Esophagus squamous epithelium (tissue), 5 donors: ENCODE results near the gene TAF1. TPM values are rescaled to one million over a fixed set of nuclear protein-coding genes. Genes with fewer than 3 reads are reported as not detected.

Experiments used
- DNase-seq: peaks from one replicate; lab custom pipeline; 2025; lab: John Stamatoyannopoulos, UW
- H3K27ac ChIP-seq, 4 donors: fragments of 200-600 bp; sonication (generic); one replicate each; pipeline ENCODE4 v1.5.1; 2016 to 2019; ENCODE audit warnings: mild to moderate bottlenecking in 1 of 4
- H3K27me3 ChIP-seq, 4 donors: fragments of 200-600 bp; sonication (generic); 1 replicate in 3 of 4; 2 replicates in 1 of 4; pipeline versions ENCODE4 v1.5.1 to v1.6.0; 2017 to 2021; ENCODE audit warnings: antibody characterized with exemption in 1 of 4
- H3K36me3 ChIP-seq, 3 donors: fragments of 200-600 bp; sonication (generic); one replicate each; pipeline ENCODE4 v1.5.1; 2016 to 2019
- H3K4me1 ChIP-seq, 3 donors: fragments of 200-600 bp; sonication (generic); one replicate each; pipeline ENCODE4 v1.5.1; 2017 to 2019
- H3K4me3 ChIP-seq, 4 donors: fragments of 200-600 bp; sonication (generic); 1 replicate in 3 of 4; 2 replicates in 1 of 4; pipeline ENCODE4 v1.5.1; 2016 to 2019; ENCODE audit warnings: mild to moderate bottlenecking in 2 of 4, moderate library complexity in 1 of 4
- H3K9me3 ChIP-seq, 3 donors: fragments of 200-600 bp; sonication (generic); one replicate each; pipeline ENCODE4 v1.5.1; 2016 to 2019
- POLR2A ChIP-seq, 4 donors: fragments of 450-650 bp; IDR thresholded peaks; one replicate each; pipeline ENCODE4 v1.6.1; 2017; ENCODE audit warnings: antibody characterized with exemption in 4 of 4, mild to moderate bottlenecking in 4 of 4, moderate library complexity in 3 of 4
- WGBS, 2 donors: methylation state at CpG; one replicate each; pipeline ENCODE4 v1.1.5; 2018; 5-methylcytosine and 5-hydroxymethylcytosine counted together
- intact Hi-C: fragments of 100-400 bp; cut with DNase I; formaldehyde crosslinking; loops from one replicate; pipeline ENCODE4 v1.15.0; 2022
- total RNA-seq, 4 donors: library from RNA; depleted of rRNA; stranded (reverse); fragments of >200 nt; gene quantifications; one replicate each; pipeline ENCODE4 v1.1.0, GENCODE V29; 2016
- TF ChIP-seq, protein P1 (sequence below), 6 experiments: fragments of 450-650 bp in 4 of 6; fragments of 200-600 bp in 2 of 6; sonication (generic) in 2 of 6; IDR thresholded peaks; one replicate each; pipeline ENCODE4 v1.5.1; 2016 to 2019; ENCODE audit warnings: antibody characterized with exemption in 6 of 6, mild to moderate bottlenecking in 4 of 6, moderate library complexity in 4 of 6
- donor health status: DM: yes; HTN: yes; CAD: no.

The TAF1 gene
- total RNA-seq, 4 donors from 2014 or later, result 18.6 to 54.2 (median 22.6) TPM

DNA sequence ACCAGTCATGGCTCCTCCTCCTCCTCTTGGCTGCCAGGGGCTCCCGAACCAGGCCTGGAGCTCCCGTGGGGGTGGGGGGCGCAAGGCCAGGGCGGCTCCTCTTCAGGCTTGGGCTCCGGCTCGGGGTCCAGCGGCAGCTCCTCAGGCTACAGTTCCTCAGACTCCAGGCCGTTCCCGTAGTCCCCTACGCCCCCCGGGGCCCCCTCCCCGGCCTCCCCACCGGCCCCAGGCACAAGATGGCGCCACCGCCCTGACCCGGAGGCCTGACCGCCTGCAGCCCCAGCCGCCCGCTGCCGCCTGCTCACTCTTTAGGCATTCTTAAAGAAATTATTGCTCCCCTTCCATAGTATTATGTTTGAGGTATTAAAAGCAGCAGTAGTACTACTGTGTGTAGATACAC, 54.5 kb downstream of the TAF1 start:
- no peak overlapping the region for H3K4me3 ChIP-seq
- WGBS, 2 donors, result 80% methylated on average over 6 of the region's 20 CpGs; no CpG with 5 or more reads in 1 of the 2 donors
- intact Hi-C loops, result no loop called here
- H3K36me3 ChIP-seq, result peaks cover 0 to 78% (median 0%) of the 10 kb centered on the region in 3 donors
- TF ChIP-seq POLR2A (IDR thresholded peaks at IDR 0.05), result no peak
- TF ChIP-seq, protein P1, sequence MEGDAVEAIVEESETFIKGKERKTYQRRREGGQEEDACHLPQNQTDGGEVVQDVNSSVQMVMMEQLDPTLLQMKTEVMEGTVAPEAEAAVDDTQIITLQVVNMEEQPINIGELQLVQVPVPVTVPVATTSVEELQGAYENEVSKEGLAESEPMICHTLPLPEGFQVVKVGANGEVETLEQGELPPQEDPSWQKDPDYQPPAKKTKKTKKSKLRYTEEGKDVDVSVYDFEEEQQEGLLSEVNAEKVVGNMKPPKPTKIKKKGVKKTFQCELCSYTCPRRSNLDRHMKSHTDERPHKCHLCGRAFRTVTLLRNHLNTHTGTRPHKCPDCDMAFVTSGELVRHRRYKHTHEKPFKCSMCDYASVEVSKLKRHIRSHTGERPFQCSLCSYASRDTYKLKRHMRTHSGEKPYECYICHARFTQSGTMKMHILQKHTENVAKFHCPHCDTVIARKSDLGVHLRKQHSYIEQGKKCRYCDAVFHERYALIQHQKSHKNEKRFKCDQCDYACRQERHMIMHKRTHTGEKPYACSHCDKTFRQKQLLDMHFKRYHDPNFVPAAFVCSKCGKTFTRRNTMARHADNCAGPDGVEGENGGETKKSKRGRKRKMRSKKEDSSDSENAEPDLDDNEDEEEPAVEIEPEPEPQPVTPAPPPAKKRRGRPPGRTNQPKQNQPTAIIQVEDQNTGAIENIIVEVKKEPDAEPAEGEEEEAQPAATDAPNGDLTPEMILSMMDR (IDR thresholded peaks at IDR 0.05), result no peak
- H3K4me1 ChIP-seq, result no peaks in the 10 kb centered on the region
- H3K27me3 ChIP-seq, result peaks cover 0 to 4% (median 0%) of the 10 kb centered on the region in 4 donors
- H3K27ac ChIP-seq, result no peak overlapping the region
- H3K9me3 ChIP-seq, result no peaks in the 10 kb centered on the region
- no peak for DNase-seq

DNA sequence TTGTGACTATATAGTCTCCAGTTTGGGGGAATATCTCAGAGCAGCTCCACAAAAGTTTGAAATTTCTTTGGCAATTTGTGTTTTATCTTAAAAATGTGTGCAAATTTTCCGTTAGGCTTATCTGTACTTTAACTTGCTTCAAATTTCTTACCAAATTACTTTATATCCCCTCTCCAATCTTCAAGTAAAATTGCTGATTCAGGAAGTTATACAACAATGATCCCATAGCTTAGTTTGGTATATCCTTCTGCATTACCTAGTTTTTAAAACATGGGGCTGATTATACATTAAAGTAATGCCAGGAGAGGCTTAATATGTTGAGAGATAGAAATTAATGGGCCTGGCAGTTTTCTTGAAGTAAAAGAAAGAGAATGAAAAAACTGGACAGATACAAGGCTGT, 66.6 kb downstream of the TAF1 start:
- H3K27ac ChIP-seq, result no peak overlapping the region
- WGBS, 2 donors, result 67 to 100% methylated on average over 1 of the region's 1 CpG
- no peaks in the 10 kb centered on the region for H3K27me3 ChIP-seq
- intact Hi-C loops, result no loop called here
- H3K9me3 ChIP-seq, result no peaks in the 10 kb centered on the region
- H3K4me3 ChIP-seq, result no peak overlapping the region
- no peaks in the 10 kb centered on the region for H3K4me1 ChIP-seq
- TF ChIP-seq, protein P1 (IDR thresholded peaks at IDR 0.05), result no peak
- TF ChIP-seq POLR2A (IDR thresholded peaks at IDR 0.05), result no peak
- H3K36me3 ChIP-seq, result peaks cover 0 to 42% (median 0%) of the 10 kb centered on the region in 3 donors
- DNase-seq, result no peak

DNA sequence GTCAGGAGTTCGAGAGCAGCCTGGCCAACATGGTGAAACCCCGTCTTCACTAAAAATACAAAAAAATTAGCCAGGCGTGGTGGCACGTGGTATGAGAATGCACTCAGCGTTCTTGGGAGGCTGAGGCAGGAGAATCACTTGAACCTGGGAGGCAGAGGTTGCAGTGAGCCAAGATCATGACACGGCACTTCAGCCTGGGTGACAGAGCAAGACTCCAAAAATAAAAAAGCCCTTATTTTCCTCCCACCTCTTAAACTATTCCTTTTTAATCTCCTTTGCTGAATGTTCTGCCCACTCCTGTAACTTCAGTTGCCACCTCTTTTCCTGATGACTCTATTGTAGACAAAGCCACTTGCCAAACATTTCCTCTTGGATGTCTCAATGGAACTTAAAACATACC, 72.6 kb downstream of the TAF1 start:
- DNase-seq, result no peak
- intact Hi-C loops, result no loop called here
- no peaks in the 10 kb centered on the region for H3K4me1 ChIP-seq
- H3K36me3 ChIP-seq, result peaks cover 0 to 36% (median 0%) of the 10 kb centered on the region in 3 donors
- no peaks in the 10 kb centered on the region for H3K27me3 ChIP-seq
- no peak overlapping the region for H3K27ac ChIP-seq
- H3K9me3 ChIP-seq, result no peaks in the 10 kb centered on the region
- WGBS, 2 donors, result 89 to 95% methylated on average over 2 to 6 of the region's 6 CpGs
- TF ChIP-seq, protein P1 (IDR thresholded peaks at IDR 0.05), result no peak
- no peak for TF ChIP-seq POLR2A (IDR thresholded peaks at IDR 0.05)
- no peak overlapping the region for H3K4me3 ChIP-seq

DNA sequence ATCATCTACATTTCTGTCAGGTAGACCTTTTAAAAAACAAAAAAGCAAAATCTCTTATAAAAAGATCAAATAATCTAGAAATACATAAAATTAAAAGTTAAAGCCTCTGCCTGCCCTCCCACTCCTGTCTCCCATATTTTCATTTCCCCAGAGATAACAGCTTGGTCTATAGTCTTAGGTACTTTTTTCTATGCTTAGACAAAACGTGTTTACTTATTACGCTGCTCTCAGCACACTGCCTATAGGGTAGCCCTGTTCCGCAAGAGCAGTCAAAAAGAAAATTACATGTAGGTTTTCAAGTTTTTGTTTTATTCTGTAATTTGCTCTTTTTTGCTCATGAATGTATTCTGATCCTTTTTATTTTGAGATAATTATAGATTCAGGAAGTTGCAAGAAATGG, 73.3 kb downstream of the TAF1 start:
- Histone ChIP-seq H3K4me1 (no peaks in the 10 kb centered on the region), H3K4me3 (no peak overlapping the region), H3K9me3 (no peaks in the 10 kb centered on the region), H3K27ac (no peak overlapping the region), H3K36me3 (peaks cover 0 to 36% (median 0%) of the 10 kb centered on the region in 3 donors), H3K27me3 (no peaks in the 10 kb centered on the region)
- no peak for DNase-seq
- TF ChIP-seq, protein P1 (IDR thresholded peaks at IDR 0.05), result no peak
- TF ChIP-seq POLR2A (IDR thresholded peaks at IDR 0.05), result no peak
- intact Hi-C loops, result no loop called here
- 82 to 87% methylated on average over 3 of the region's 3 CpGs for WGBS, 2 donors

DNA sequence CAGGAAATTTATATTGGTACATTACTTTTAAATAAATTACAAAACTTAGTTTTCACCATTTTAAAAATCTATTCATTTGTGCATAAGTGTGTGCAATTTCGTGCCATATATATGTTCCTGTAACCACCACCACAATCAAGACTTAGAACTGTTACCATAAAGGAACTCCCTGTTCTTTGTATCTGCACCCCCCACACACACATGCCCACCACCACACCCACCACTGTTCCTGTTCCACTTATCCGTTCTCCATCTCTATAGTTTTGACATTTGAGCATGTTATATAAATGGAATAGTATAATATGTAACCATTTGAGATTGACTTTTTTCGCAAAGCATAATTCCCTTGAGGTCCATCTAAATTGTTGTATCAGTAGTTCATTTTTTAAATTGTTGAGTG, 73.7 kb downstream of the TAF1 start:
- Histone ChIP-seq H3K4me3 (no peak overlapping the region), H3K9me3 (no peaks in the 10 kb centered on the region), H3K4me1 (no peaks in the 10 kb centered on the region), H3K36me3 (peaks cover 0 to 36% (median 0%) of the 10 kb centered on the region in 3 donors), H3K27ac (no peak overlapping the region), H3K27me3 (no peaks in the 10 kb centered on the region)
- no peak for DNase-seq
- 76 to 79% methylated on average over 3 of the region's 3 CpGs for WGBS, 2 donors
- TF ChIP-seq, protein P1 (IDR thresholded peaks at IDR 0.05), result no peak
- TF ChIP-seq POLR2A (IDR thresholded peaks at IDR 0.05), result no peak
- intact Hi-C loops, result no loop called here
